Memory B cell (primary cell): ENCODE results near the gene ZBTB7A.
A peak's percentile ranks its signal among the peaks of the same experiment; 100 is the strongest.

Experiments used
- ATAC-seq: fragments of 150-1000 bp; cut with Tn5 transposase; 2 replicates; pipeline ENCODE4 v1.10.0; 2021; ENCODE audit warnings: low read depth, mild to moderate bottlenecking, moderate library complexity
- DNase-seq, 2 donors: peaks; one replicate each; pipeline ENCODE4 v3.0.0; 2022; ENCODE audit warnings: low spot score in 2 of 2
- H3K27ac Mint-ChIP-seq: one replicate; pipeline ENCODE4 v1.8.0; 2022; ENCODE audit warnings: mild to moderate bottlenecking, moderate library complexity, mixed read lengths
- H3K27me3 Mint-ChIP-seq: one replicate; pipeline ENCODE4 v1.8.0; 2022; ENCODE audit warnings: mixed read lengths
- H3K36me3 Mint-ChIP-seq: one replicate; pipeline ENCODE4 v1.8.0; 2022; ENCODE audit warnings: mild to moderate bottlenecking, mixed read lengths
- H3K4me1 Mint-ChIP-seq: one replicate; pipeline ENCODE4 v1.8.0; 2022; ENCODE audit warnings: mixed read lengths
- H3K4me3 Mint-ChIP-seq: one replicate; pipeline ENCODE4 v1.8.0; 2022; ENCODE audit warnings: mild to moderate bottlenecking, moderate library complexity, mixed read lengths
- H3K9me3 Mint-ChIP-seq: one replicate; pipeline ENCODE4 v1.8.0; 2022; ENCODE audit warnings: mixed read lengths

Gene ZBTB7A

DNA sequence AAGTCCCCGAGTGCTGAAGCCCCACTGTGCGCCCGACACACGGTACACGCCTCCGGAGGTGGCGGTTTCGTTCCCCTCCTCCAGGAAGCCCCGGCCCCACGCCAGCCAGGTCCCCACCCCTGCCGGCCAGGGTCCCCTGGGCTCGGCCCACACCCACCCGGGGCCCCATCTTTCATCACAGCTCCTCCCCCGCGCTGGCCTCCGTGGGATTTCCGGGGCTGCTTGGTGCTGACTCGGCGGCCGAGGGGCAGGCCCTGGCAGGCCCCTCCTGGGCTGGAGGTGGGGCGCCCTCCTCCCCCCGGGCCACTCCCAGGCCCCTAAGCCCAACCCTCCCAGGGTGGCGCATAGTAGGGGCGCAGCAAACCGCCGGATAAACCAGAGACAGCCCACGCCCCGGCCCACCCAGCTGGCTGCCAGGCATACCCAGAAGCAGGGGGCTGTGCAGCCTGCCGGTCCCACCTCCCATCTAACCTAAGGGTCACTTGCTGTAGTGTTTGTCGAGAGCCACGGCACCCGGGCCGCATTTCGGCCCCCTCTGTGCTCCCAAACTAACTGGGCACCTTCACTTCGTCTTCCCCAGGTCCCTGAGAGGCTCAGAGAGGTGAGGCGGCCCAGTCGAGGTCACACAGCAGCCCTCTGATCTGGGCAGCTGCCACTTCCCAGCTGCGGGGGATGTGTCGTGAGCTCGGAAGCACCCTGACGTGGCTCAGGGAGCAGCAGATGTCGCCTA is 6.6 kb downstream of the ZBTB7A start:
- H3K4me1 Mint-ChIP-seq = peaks cover 19% of the 10 kb centered on the region
- H3K36me3 Mint-ChIP-seq = peaks cover 6% of the 10 kb centered on the region

DNA sequence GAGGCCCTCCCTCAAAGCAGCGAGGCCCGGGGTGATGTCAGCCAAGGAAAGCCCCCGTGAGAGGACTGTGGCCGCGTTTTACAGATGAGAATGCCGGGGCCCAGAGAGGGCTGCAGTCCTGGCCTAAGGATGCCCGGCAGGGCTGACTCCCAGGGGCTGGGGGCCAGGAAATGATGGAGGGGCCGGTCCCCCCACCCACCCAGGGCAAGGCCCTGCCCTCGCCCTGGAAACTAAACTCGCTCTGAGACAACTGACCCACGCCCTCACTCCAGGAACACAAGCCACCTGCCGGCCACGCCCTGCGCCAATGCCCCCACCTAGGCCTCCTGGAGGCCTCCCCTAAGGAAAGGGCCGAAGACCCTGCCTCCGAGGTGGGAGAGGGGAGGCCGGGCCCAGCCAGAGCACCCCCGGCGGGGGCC is 7.2 kb downstream of the ZBTB7A start:
- Mint-ChIP-seq H3K4me1 (peaks cover 19% of the 10 kb centered on the region), H3K27me3 (no peaks in the 10 kb centered on the region), H3K27ac (peak overlapping the region; percentile 93), H3K9me3 (no peaks in the 10 kb centered on the region), H3K4me3 (peak overlapping the region; percentile 84), H3K36me3 (peaks cover 6% of the 10 kb centered on the region)
- DNase-seq (peak in 1 of 2 donors; percentile 25), ATAC-seq (peak; percentile 17)

More for the DNA sequence above, 6.6 kb downstream of the ZBTB7A start:
- ATAC-seq (peak; percentile 75), DNase-seq (peak; percentile 63 to 73)
- H3K27ac Mint-ChIP-seq = peak overlapping the region; percentile 93
- peak overlapping the region; percentile 84 for H3K4me3 Mint-ChIP-seq
- H3K27me3 Mint-ChIP-seq = no peaks in the 10 kb centered on the region
- no peaks in the 10 kb centered on the region for H3K9me3 Mint-ChIP-seq

DNA sequence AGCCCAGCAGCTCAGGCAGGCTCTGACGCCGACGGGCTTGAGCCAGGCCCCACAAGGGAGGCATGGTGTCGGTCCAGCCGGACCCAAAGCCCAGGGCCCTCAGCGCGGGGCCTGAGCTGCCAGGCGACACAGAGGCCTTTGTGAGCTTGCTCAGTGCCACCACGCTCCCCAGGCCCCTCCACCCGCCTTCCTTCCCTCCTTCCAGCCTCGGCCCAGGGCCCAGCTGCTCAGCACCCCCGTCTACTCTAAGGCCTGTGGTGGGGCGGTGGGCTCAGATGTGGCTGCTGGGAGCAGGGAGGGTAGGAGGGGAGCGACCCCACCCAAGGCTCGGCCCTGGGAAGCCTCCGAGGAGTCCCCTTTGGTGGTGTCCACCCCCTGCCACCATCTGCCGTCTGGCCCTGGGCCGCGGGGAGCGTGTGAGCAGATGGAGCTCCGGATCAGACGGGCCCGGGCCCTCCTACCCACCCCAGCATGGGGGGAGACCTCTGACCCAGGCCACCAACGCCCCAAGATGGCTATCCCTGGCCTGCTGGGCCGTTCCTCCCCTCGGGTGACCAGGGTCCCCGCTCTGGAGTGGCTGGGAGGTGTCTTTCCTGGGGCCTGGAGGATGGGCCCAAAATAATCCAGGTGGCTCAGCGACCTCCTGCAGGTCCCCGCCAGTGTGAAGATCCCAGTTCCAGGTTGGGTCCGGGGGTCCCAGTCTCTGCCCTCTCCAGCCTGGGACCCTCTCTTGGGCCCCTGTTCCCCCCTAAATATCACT is 7.8 kb downstream of the ZBTB7A start:
- peak overlapping the region; percentile 84 for H3K4me3 Mint-ChIP-seq
- H3K27ac Mint-ChIP-seq = peak overlapping the region; percentile 93
- ATAC-seq (no peak), DNase-seq (no peak)
- H3K27me3 Mint-ChIP-seq = no peaks in the 10 kb centered on the region
- H3K4me1 Mint-ChIP-seq = peaks cover 19% of the 10 kb centered on the region
- no peaks in the 10 kb centered on the region for H3K9me3 Mint-ChIP-seq
- H3K36me3 Mint-ChIP-seq = peaks cover 6% of the 10 kb centered on the region

DNA sequence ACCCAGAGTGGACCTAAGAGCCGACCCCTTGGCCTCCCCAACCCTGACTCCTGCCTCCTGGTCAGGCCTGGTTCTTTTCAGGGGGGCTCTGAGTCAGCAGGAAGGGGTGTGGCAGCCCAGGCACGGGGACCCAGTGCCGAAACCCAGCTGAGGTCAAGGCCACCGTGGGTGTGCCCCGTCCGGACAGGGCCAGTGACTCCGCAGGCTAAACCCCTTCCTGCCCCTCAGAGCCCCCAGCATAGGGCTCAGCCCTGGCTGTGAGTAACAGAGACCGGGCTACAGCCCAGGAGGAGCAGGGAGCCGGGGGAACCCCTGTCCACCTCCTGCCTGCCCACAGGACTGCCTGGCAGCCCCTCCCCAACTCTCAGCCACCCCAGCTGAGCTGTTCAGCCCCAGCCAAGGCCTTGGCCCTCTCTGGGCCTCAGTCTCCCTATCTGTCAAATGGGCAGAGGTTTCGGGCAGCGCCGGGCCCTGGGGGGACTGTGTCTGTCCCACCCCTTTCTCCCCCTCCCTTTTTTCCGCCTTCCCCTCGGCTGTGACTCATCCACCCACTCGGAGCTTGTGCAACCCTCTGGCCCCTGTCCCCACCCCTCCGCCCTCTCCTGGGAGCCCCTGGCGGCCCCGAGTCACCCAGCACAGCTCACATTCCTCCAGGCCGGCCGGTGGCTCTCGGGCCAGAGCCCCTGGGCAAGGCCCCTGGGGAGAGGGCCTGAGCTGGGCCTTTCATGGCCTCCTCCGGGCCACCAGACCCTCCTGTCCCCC is 8.6 kb downstream of the ZBTB7A start:
- Mint-ChIP-seq H3K27ac (peak overlapping the region; percentile 93), H3K36me3 (peaks cover 12% of the 10 kb centered on the region)

DNA sequence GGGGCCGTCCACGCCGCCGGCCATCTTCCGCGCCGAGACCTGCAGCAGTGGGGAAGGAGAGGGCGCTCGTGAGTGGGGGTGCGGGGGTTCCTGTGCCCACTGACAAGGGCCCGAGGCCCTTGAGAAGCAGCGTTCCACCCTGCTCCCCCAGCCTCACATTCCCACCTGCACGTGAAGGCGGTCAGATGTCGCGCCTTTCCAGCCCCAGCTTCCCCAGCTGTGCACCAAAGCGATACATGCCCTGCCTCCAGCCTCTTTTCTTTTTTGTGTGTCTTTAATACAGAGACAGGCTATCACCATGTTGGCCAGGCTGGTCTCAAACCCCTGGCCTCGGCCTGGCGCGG is 11.5 kb downstream of the ZBTB7A start:
- no peaks in the 10 kb centered on the region for H3K9me3 Mint-ChIP-seq
- ATAC-seq (no peak), DNase-seq (no peak)
- peaks cover 27% of the 10 kb centered on the region for H3K36me3 Mint-ChIP-seq
- peaks cover 27% of the 10 kb centered on the region for H3K4me1 Mint-ChIP-seq
- no peak overlapping the region for H3K4me3 Mint-ChIP-seq
- H3K27ac Mint-ChIP-seq = no peak overlapping the region
- no peaks in the 10 kb centered on the region for H3K27me3 Mint-ChIP-seq

More for the DNA sequence above, 8.6 kb downstream of the ZBTB7A start:
- Mint-ChIP-seq H3K27me3 (no peaks in the 10 kb centered on the region), H3K4me1 (peaks cover 23% of the 10 kb centered on the region), H3K9me3 (no peaks in the 10 kb centered on the region), H3K4me3 (peak overlapping the region; percentile 8)
- ATAC-seq (no peak), DNase-seq (no peak)

DNA sequence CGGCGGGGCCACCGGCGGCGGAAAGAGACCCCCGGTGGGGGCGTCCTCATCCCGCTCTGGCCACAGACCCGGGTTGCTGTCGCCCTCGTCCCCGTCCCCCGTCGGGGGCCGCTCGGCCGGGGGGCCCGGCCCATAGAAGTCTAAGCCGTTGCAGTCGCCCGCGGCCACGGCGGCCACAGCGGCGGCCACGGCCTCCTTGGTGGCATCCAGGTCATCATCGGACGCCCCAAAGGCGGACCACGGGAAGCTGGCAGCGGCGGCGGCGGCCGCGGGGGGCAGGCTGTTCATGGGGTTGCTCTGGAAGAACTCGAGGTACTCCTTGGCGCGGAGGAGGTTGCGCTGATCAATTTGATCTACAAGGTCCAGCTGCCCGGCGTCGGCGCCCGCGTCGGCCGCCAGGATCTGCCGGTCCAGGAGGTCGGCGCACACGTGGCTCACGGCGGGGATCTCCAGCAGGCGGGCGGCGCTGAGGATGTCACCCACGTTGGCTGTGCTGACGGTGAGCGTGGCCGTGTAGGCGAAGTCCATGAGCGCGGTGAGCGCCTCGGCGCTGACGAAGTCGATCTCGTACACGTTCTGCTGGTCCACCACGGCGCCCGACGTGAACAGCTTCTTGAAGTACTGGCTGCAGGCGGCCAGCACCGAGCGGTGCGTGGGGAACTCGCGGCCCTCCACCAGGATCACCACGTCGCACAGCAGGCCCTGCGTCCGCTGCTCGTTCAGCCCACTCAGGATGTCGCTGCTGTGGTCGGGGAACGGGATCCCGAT is 12.1 kb downstream of the ZBTB7A start:
- peaks cover 29% of the 10 kb centered on the region for H3K36me3 Mint-ChIP-seq
- no peak overlapping the region for H3K27ac Mint-ChIP-seq
- no peaks in the 10 kb centered on the region for H3K27me3 Mint-ChIP-seq
- ATAC-seq (no peak), DNase-seq (no peak)
- peaks cover 30% of the 10 kb centered on the region for H3K4me1 Mint-ChIP-seq
- H3K9me3 Mint-ChIP-seq = no peaks in the 10 kb centered on the region
- no peak overlapping the region for H3K4me3 Mint-ChIP-seq

DNA sequence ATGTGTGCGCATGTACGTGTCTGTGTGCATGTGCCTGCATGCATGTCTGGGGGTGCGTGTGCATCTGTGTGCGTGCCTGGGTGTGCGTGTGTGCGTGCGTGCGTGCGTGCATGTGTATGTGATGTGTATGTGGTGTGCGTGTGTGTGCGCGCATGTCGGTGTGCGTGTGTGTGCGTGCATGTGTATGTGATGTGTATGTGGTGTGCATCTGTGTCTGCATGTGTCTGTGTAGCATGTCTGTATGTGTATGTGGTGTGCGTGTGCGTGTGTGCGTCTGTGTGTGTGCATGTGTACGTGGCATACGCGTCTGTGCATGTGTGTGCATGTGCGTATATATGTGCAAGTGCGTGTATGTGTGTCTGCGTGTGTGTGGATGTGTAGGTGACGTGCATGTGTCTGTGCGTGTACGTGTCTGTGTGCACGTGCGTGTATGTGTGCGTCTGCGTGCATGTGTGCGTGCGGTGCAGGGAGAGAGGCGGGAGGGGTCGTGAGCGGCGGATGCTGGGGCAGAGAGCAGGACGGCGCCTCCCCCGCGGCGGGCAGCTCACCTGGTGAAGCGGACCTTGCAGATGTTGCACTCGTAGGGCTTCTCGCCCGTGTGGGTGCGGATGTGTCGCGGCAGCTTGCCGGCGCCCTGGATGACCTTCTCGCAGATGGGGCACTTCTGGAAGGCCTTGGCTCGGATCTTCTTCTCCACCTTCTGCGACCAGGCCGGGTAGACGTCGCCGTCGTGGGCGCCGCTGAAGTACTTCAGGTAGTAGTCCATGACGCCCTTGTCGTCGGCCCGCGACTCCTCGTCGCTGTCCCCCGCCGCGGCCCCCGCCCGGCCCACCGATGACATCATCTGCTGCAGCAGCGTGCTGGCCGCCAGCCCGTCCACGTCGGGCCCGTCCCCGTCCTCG is 13.0 kb downstream of the ZBTB7A start:
- Mint-ChIP-seq H3K4me1 (peaks cover 27% of the 10 kb centered on the region), H3K27ac (peak overlapping the region; percentile 81), H3K36me3 (peaks cover 31% of the 10 kb centered on the region), H3K9me3 (no peaks in the 10 kb centered on the region), H3K4me3 (peak overlapping the region; percentile 70), H3K27me3 (no peaks in the 10 kb centered on the region)
- ATAC-seq (no peak), DNase-seq (no peak)

DNA sequence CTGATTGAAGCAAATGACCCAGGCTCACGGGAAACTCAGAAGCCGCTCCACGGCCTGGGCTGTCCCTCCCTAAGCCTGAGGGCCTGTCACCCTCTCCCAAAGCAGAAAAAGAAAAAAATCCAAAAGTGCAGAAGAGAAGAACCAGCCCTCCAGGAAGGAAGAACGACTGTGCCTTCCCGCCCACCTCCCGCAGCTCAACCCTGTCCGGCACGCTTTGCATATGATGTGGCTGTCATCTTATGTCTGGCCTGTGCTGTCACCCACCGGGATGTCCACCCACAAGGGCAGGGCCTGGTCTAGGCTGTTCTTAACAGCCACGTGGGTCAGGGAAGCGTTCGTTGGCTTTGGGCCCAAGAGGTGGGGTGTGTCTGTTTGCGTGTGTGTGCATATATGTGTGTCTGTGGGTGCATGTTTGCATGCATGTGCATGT is 13.7 kb downstream of the ZBTB7A start:
- Mint-ChIP-seq H3K36me3 (peaks cover 31% of the 10 kb centered on the region), H3K27me3 (no peaks in the 10 kb centered on the region), H3K4me1 (peaks cover 27% of the 10 kb centered on the region), H3K4me3 (peak overlapping the region; percentile 70), H3K27ac (peak overlapping the region; percentile 81), H3K9me3 (no peaks in the 10 kb centered on the region)
- DNase-seq = no peak
- no peak for ATAC-seq

DNA sequence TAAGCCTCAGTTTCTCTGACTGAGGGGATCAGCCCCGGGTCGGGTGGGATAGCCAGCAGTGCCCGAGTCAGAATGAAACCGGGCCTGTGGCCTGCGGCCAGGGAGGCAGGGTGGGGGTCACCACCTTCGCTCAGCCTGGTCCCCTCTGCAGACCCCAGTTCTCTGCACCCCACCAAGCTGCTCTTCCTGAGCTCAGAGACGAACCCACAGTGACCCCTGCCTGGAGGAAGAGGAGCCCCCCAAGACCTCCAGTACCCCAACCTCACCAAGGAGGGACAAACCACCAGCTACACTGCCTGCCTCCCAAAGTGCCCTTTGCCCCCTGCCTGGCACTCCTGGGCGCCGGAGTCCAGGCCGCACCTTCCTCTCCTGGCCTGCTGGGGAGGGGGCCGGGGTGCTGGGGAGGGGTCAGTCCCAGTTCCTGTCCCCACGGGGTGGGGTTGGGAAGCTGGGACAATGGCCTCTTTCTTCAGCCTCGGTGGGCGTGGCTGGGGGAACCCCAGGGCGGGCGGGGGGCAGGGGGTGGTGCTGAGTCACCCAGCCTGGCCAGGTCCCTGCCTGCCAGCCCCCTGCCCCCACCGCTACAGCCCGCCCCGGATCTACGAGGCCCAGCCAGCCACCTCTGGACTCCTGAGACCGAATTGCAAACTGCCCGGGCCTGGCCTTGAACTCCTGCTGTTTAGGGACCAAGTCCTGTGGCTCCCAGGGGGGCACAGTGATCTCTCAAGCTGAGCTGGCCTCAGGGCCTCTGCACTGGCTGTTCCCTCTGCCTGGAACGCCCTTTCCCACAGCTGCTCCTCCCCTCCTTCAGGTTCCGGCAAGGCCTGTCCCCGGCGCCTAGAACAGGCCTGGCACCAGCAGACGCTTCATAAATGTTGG is 14.3 kb downstream of the ZBTB7A start:
- peaks cover 25% of the 10 kb centered on the region for H3K4me1 Mint-ChIP-seq
- DNase-seq = no peak
- H3K36me3 Mint-ChIP-seq = peaks cover 33% of the 10 kb centered on the region
- H3K27me3 Mint-ChIP-seq = no peaks in the 10 kb centered on the region
- peak overlapping the region; percentile 70 for H3K4me3 Mint-ChIP-seq
- peak overlapping the region; percentile 86 for H3K27ac Mint-ChIP-seq
- peak; percentile 36 for ATAC-seq
- H3K9me3 Mint-ChIP-seq = no peaks in the 10 kb centered on the region

DNA sequence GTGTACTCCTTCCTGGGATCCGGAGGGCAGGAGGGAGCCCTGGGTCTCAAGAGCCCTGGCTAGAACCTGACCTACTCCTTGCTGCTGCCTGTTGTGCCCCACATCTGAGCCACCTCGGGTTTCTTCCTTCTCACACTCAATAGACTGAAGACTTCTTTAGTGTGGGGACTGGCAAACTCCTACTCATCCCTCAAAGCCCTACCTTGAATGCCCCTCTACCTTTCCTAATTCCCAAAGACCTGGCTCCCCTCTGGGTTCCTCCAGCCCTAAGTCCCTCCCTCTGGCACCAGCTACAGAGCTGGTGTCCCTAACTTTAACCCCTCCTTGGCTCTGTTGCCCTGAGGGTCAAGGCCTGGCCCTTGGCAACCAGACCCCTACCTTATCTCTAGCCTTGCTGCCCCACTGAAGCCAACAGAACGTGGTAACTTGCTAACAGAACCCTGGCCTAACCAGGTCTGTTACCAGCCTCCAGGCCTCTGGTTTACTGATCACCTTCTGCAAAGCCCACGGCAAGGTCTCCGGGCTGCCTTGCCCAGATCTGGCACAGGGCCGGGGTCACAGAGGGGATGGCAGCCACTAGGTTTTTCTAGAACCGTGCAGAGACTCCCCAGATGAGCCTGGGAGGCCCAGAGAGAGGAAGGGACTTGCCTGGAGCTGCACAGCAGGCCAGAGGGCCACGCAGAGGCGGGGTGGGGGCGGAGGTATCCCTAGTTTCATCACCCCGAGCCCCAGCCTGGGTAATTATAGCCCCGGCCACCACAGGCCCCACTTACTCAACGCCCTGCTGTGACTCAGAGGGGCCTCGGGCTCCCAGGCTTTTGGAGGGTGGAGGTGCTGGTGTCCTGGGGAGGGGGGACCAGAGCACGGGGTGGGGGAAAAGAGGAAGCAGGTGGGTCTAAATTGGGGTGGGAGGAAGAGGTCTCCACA is 15.3 kb downstream of the ZBTB7A start:
- DNase-seq (no peak), ATAC-seq (no peak)
- peak overlapping the region; percentile 9 for H3K4me3 Mint-ChIP-seq
- H3K27ac Mint-ChIP-seq = peak overlapping the region; percentile 86
- H3K4me1 Mint-ChIP-seq = peaks cover 25% of the 10 kb centered on the region
- no peaks in the 10 kb centered on the region for H3K9me3 Mint-ChIP-seq
- H3K27me3 Mint-ChIP-seq = no peaks in the 10 kb centered on the region
- peaks cover 30% of the 10 kb centered on the region for H3K36me3 Mint-ChIP-seq

DNA sequence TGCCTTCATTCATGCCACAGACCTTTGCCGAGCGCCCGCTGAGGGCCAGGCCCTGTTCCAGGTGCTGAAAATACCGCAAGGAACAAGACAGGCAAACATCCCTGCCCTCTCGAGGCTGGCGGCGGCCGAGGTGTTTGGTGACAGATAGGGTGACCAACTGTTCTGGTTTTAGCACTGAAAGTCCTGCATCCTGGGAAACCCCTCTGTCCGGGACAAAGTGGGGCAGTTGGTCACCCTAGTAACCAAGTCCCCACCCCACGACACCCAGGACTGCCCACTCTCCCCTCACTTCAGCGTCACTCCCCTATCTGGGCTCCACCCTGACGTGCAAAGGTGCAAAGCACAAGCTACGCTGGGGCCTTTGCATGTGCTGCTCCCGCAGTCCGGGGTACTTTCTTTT is 17.3 kb downstream of the ZBTB7A start:
- peaks cover 31% of the 10 kb centered on the region for H3K36me3 Mint-ChIP-seq
- ATAC-seq (no peak), DNase-seq (no peak)
- no peaks in the 10 kb centered on the region for H3K9me3 Mint-ChIP-seq
- H3K4me1 Mint-ChIP-seq = peaks cover 25% of the 10 kb centered on the region
- H3K27ac Mint-ChIP-seq = peak overlapping the region; percentile 53
- no peaks in the 10 kb centered on the region for H3K27me3 Mint-ChIP-seq
- no peak overlapping the region for H3K4me3 Mint-ChIP-seq
